GM18861 (cell line): ENCODE measurements around the gene RBP3.

Experiments used
- ATAC-seq: cut with Tn5 transposase; IDR thresholded peaks from one replicate; pipeline ENCODE4 v1.9.1; 2021; ENCODE audit not compliant: unreplicated experiment

RBP3 gene

DNA sequence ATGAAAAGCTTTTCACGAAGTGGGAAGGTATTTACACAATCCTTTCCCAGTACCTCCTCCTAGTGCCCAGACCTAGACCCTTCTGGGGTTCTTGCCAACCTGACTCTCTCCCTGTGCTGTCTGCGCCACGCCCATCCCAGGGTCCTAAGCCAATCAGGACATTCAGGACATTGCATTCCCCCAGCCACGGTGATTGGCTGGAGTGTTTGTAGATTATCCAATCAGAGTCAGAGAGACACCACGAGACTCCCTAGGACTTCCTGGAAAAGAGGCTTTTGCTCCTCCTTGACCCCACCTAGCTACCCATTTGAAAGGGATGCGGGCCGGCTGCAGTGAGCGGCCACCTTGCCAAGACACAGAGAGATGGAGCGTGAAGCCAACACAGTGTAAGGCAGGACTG lies 29.5 kb upstream of the RBP3 start:
- no peak for ATAC-seq

DNA sequence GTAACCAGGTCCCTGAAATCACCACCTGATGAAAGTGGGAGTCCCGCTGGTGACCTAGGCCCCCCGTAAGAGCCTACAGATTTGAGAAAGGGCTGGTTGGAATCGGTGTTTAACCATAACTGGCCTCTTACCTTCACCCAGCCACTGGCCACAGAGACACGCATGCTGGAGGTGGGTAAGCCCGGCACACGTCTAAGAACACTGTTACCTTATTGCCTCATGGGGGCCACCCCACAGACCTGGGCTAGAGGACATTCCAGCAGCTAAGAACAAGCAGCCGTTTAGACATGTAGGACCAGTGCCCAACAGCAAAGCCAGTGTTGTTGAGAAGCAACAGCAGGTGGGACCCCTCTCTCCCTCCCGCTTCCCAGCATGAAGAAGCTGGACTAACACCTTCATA lies 28.4 kb upstream of the RBP3 start:
- no peak for ATAC-seq

DNA sequence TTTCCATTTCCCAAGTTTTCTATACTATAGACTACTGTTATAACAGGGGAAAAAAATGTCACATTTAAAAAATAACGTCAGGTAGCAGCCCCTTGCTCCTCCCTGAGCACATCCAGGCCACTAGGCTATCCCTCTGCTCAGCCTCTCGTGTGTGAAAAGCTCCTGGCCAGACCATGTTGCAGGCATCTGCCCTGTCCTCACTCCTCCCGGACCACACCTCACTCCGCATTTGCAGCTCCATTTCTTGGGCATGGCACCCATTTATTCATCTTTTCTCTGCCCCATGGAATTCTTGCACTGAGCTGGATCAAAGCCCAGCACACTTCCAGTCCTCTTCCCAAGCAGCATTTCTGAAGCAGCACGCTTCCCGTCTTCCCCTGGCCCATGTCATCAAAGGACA lies 27.4 kb upstream of the RBP3 start:
- ATAC-seq: no peak

DNA sequence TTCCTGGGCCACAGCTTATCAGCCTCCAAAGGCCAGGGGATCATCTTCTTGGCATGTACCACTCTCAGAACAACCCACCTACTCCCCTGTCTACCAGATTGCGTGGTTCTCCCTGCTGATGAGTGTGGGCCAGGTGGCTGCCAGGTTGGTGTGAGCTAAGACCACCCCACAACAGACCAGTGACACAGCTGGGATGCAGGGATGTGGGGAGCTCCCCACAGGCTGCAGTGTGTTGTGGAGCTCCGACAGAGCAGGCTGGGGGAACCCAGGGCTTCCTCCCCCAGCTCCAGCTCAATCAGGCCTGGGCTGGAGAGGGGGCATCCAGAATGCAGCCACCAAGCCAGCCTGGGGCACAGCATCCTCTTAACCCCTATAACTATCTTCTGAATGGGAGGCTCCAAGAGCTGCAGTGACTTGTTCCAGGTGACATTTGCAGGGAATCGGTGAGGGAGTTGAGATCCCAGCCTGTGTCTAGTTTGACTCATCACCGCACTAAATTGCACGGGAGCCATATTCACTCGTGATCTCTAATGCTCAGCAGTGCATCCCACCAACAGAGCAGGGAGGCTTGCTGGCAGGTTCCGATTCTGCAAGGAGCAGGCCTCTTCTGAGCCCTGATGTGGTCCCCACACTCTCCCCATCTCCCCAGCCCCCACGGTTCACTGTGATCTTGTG lies 26.5 kb upstream of the RBP3 start:
- ATAC-seq: no peak

DNA sequence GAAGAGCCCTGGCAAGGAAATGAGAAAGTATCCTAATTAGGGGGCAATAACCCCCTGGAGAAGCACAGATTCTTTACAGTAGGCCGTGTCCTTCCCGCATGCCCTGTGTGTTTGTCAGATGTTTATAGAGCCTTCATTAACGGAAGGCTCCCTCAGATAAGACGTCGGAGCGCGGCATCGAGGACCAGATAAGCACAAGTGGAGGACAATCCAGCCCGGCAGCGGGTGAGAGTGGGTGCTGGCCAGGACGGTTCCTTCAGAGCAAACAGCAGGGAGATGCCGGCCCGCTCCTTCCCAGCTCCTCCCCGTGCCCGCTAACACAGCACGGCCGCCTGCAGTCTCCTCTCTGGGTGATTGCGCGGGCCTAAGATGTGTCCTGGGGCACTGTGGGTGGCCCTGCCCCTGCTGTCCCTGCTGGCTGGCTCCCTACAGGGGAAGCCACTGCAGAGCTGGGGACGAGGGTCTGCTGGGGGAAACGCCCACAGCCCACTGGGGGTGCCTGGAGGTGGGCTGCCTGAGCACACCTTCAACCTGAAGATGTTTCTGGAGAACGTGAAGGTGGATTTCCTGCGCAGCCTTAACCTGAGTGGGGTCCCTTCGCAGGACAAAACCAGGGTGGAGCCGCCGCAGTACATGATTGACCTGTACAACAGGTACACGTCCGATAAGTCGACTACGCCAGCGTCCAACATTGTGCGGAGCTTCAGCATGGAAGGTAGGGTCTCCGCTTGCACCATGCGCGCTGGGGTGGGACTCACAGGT lies 25.7 kb upstream of the RBP3 start, which contains the start of gene GDF2:
TSS of gene GDF2 (plus strand) at position 155 of the 762 bp plus-strand sequence. CDS start at position 370, 215 bp downstream.
- no peak for ATAC-seq

DNA sequence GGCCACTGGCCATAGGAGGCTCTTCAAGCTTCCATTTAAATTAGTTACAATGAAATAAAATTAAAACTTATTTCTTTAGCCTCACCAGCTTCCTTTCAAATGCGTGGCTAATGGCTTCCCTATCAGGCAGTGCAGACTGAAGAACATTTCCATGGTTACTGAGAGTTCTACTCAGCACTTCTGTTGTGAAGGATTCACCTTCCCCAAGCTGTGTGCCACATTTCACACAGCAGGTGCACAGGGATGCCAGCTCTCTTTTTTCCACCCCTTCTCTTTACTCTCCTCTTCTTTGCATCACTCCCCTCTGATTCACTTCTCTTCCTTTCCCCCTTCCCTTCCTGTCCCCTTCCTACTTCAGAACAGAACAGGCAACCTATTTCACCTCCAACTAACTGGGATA lies 25.1 kb upstream of the RBP3 start:
- no peak for ATAC-seq

DNA sequence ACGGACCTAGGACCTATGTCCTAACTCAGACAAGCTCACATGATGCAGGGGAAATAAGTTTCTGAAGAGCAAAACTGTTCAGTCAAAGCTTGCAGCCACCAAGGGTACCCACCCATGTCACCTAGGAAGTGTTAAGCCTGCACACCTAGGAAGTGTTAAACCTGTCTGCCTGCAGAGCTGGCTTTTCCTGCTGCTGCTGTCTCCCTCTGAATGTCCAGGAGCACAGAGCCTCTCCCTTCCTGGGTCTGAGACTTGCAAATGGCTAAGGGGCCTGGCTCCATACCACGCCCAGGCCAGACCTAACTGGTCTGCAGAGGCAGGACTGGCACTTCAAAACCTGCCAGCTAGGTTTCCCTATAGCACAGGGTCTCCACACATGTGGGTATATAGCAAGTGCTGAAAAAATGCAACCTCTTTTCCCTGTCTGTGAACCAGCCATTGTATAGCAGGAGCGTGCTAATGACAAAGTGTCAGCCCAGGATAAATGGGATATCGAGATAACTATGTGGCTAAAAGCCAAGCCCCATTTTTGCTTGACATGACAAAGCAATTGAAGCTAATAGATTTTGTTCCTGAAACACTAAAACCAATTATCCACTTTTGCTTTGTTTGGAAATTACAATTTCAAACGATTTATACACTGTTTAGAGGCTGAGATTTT lies 24.4 kb upstream of the RBP3 start:
- no peak for ATAC-seq

DNA sequence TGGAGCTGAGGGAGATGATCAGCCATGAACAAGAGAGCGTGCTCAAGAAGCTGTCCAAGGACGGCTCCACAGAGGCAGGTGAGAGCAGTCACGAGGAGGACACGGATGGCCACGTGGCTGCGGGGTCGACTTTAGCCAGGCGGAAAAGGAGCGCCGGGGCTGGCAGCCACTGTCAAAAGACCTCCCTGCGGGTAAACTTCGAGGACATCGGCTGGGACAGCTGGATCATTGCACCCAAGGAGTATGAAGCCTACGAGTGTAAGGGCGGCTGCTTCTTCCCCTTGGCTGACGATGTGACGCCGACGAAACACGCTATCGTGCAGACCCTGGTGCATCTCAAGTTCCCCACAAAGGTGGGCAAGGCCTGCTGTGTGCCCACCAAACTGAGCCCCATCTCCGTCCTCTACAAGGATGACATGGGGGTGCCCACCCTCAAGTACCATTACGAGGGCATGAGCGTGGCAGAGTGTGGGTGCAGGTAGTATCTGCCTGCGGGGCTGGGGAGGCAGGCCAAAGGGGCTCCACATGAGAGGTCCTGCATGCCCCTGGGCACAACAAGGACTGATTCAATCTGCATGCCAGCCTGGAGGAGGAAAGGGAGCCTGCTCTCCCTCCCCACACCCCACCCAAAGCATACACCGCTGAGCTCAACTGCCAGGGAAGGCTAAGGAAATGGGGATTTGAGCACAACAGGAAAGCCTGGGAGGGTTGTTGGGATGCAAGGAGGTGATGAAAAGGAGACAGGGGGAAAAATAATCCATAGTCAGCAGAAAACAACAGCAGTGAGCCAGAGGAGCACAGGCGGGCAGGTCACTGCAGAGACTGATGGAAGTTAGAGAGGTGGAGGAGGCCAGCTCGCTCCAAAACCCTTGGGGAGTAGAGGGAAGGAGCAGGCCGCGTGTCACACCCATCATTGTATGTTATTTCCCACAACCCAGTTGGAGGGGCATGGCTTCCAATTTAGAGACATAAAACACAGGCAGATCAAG lies 22.6 kb upstream of the RBP3 start:
- no peak for ATAC-seq

DNA sequence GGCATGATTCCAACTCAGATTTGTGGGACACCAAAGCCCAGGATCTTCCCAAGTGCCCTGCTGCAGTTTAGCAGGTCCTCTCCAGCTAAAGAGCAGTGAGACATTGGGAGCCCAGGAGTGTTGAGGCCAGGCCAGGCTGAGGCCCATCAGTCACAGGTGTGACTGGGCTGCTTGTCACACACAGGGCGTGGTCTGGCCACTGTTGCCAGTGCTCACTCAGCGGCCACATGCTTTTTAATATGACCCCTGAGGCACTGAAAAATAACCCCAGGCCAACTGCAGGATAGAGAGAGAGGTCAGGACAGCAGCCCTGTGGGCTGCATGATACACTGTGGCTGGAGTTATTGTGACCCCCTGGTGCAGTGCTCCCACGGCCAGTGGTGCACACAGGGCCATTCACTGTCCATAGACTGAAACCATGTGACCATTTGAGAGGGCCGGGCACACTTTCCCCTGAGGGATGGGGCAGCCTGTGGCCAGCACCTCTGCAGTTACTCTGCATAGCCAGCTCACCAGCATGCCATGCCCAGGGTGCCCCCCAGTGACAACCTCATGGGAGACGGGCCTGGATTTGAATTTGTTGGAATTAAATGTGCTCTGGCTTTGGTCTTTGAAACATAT lies 21.7 kb upstream of the RBP3 start:
- ATAC-seq: no peak

DNA sequence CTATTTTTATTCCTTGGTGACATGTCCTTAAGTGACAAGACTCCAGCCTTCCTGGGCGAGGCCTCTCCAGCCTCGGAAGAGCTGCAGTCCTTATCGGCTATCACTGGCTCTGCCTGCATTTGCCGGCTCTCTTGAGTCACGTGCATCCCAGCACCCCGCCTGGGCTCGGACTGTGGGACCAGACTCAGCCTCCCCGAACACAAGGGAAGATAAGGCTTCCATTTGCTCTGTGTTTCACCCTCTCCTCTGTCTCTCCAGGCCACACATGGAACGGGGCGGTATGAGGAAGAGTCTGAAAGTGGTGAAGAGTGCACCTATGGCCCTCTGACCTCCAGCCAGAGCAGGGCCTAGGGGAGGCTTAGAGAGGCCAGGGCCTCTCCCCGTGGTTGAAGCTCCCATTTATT lies 21.2 kb upstream of the RBP3 start:
- ATAC-seq: no peak

DNA sequence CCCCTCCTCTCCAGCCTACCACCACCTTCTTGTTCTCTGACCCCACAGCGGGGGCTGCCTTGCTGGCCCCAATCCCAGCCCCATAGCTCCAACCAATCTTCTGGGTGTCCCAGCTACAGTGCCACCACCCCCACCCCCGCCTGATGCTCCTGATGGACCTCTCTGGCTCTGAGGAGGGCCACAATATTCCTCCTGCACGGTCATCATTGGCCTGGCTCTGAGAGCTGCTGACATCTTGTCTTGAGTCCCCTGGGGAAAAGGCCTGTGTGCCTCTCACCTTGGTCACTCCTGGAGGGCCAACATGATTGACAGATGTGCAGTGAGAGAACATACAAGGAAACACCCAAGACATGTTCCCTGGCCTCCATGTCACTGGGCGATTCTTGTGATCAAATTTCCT lies 18.3 kb upstream of the RBP3 start:
- no peak for ATAC-seq

DNA sequence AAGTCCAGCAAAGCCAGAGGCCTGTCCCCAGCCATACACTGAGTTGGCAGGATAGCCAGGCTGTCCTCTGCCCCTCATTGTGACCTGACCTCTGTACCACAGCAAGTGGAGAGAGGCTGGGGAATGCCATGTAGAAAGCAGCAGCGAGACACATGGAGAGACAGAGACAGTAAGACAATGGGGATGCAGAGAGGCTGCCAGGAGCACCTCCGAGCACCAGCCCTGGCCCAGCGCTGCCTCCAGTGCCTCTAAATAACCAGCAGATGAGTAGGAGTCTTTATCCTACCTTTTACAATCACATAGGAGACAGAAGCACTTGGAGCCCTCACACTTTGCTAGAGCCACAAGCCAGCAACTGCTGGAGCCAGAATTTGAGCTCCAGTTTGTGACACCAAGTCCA lies 17.8 kb upstream of the RBP3 start:
- no peak for ATAC-seq

DNA sequence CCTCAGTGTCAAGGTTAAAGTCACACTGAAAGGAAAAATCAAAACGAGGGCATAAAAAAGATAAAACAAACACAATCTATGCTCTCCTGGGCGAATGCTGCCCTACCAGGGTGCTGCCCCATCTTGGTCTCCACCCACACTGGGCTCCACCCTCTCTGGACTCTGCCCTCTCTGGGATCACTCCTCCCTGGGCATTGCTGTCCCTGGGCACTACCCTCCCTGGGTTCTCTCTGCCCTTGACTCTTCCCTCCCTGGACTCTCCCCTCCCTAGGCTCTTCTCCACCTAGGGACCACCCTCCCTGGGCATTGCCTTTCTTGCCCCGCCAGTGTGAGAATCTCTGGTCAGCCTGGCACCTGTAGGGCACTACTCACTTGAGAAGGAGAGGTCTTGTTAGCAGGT lies 17.4 kb upstream of the RBP3 start:
- ATAC-seq: no peak

DNA sequence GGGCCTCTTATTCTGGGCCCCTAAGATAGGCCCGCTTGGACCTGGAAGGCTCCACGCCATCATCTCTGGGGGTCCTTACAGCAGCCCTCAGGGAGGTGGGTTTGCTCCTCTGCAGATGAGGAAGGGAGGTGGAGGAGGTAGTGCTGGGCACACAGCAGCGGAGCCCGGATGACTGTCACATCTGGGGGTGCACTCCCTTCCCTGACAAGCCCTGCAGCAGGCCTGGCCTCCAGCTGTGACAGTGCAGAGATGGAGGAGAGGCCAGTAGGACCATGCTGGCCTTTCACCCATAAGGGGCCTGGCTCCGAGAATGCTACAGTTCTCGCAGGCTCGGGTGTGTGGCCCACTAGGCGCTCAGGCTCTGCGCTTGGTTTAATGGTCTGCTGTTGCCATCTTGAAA lies 16.7 kb upstream of the RBP3 start:
- ATAC-seq: no peak

DNA sequence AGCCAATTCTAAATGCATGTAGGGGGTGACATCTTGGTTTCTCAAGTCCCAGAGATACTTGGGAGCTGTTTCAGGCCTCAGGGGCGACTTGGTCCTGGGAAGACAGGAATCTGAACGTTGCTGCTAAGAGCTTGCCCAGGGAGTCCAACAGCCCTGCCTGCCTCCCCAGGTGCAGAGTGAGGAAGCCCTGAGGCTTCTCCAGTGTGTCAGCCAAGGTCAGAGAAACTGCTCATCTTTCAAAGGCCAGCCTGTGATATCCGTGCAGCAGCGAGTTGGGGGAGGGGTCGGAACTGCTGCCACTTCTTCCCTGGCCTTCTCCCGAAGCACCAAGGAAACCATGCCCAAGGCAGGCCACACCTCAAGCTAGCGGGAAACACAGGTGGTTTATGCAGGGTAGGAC lies 16.2 kb upstream of the RBP3 start:
- ATAC-seq: no peak

DNA sequence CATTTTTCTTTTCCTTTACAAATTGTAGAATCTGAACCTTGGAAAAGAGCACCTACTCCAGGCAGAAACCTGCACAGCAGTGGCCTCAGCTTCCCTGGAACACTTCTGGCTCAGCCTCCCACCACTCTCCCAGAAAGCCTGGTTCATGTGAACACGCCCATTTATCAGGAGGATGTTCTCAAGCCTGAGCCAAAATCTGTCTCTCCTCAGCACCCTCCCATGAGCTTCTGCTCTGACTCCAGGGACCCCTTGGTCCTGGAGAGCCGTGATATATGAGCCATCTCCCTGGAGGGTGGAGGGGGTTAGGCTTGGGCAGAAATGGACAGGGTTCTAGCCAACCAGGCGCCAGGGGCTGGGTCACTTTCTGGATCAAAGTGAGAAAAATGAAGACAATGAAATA lies 15.8 kb upstream of the RBP3 start:
- ATAC-seq: no peak

DNA sequence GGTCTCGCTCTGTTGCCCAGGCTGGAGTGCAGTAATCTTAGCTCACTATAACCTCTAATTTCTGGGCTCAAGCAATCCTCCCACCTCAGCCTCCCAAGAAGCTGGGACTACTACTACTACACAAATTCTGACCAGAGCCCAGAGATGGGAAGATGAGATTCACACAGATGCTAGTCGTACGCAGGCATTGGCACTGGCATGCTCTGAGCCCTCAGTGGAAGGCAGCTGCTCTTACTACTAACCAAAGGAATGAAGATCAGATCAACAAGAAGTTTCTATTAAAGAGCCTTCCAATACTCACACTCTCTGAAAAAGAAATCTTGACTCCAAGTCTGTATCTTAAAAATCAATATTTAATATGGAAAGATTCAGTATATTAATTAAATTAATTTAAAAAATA lies 15.2 kb upstream of the RBP3 start:
- ATAC-seq: no peak

DNA sequence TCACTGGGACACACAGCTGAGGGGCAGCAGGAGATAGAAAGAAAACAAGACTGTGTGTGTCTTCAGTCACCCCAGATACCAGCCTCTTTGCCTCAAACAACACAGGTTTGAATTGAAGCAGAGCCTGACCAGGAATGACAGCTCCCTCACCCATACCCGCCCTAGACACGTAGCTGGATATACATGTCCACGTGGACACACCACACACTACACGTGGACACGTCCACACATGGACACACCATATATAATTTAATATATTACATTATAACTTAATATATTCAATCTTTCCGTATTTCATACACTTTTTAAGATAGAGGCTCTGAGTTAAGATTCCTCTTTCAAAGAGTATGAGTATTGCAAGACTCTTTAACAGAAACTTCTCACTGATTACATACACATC lies 14.6 kb upstream of the RBP3 start:
- no peak for ATAC-seq

DNA sequence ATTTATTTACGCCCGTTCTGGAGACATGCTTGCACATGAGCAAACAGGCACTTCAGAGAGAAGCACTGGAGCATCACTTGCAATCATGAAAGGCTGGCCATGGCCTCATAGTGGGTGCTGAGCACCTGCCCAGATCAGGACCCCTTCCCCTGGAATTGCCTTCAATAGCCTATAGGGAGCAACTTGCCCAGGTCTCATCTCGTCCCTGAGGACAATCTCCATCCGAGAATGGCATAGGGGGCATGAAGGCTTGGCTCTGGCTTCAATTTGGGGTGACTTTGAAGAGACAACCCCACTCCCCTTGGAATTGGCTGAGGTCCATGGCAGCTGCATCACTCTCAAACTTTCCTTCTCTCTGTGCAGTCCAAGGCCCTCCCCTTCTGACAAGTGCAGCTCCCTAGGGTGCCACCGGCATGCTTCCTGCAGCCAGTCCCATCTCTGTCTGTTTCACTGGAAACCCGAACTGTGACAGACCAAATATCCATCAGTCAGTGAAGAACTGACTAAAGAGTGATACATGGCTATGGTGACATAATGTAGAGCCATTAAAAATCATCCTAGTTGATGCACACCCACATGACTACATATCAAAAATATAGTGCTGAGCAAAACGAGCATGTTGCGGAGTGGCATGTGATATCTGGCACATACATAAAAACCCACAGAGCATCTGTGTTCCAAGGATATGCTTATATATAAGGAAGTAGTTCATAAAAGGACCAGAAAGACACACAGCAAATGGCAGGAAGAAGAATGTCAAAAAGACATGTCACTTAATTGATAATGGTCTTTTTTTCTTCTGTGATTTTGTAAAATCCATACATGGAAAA lies 13.5 kb upstream of the RBP3 start:
- ATAC-seq: no peak

DNA sequence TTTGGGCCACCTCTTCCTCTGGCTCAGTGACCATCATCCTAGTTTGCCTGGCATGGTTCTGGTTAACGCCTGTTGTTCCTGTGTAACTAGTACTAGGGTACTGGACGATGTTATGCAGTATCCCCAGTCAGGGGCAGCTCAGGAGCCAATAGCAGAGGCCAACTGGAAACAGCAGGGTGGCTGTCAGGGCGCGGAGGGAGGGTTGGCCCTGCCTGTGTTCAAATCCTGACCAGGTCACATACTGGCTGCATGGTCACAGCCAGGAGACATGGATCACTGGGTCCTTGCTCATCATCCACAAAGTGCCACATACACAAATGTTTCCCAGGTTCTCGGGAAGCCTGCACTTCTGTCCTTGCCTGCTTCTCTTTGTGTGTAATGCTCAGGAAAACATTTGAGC lies 12.3 kb upstream of the RBP3 start:
- no peak for ATAC-seq
